Vagina (tissue), 2 donors: Measurements from ENCODE around the gene FABP7. TPM values are rescaled to one million over a fixed set of nuclear protein-coding genes. Genes with fewer than 3 reads are reported as not detected.

Experiments used
- DNase-seq, 2 donors: peaks; one replicate each; pipeline ENCODE4 v3.0.0-alpha.2; 2017; ENCODE audit errors: extremely low spot score in 2 of 2
- H3K27ac ChIP-seq: fragments of 200-600 bp; sonication (generic); one replicate; pipeline ENCODE4 v1.5.1; 2019
- H3K27me3 ChIP-seq: fragments of 200-600 bp; sonication (generic); one replicate; pipeline ENCODE4 v1.5.1; 2019
- H3K36me3 ChIP-seq, 2 donors: fragments of 200-600 bp; sonication (generic); one replicate each; pipeline ENCODE4 v1.5.1; 2017 to 2019
- H3K4me1 ChIP-seq: fragments of 200-600 bp; sonication (generic); one replicate; pipeline ENCODE4 v1.5.1; 2019
- H3K4me3 ChIP-seq, 2 donors: fragments of 200-600 bp; sonication (generic); 1 replicate in 1 of 2; 2 replicates in 1 of 2; pipeline ENCODE4 v1.5.1; 2016 to 2019
- H3K9me3 ChIP-seq: fragments of 200-600 bp; sonication (generic); one replicate; pipeline ENCODE4 v1.5.1; 2019
- CTCF ChIP-seq, 3 experiments: fragments of 450-650 bp in 2 of 3; fragments of 200-600 bp in 1 of 3; sonication (generic) in 1 of 3; IDR thresholded peaks; one replicate each; pipeline ENCODE4 v1.5.1; 2017 to 2019; ENCODE audit warnings: antibody characterized with exemption in 3 of 3, mild to moderate bottlenecking in 2 of 3, moderate library complexity in 2 of 3
- POLR2A ChIP-seq, 2 donors: fragments of 450-650 bp; IDR thresholded peaks; one replicate each; pipeline ENCODE4 v1.6.1; 2017; ENCODE audit warnings: antibody characterized with exemption in 2 of 2, mild to moderate bottlenecking in 2 of 2, moderate library complexity in 2 of 2
- POLR2AphosphoS5 ChIP-seq, 2 donors: sonication (generic); formaldehyde crosslinking; IDR thresholded peaks; one replicate each; pipeline ENCODE4 v1.9.0; 2017; ENCODE audit warnings: antibody characterized with exemption in 2 of 2, mild to moderate bottlenecking in 2 of 2, low read depth in 1 of 2; ENCODE audit not compliant: insufficient read depth in 1 of 2
- intact Hi-C: fragments of 100-400 bp; cut with DNase I; formaldehyde crosslinking; loops from one replicate; pipeline ENCODE4 v1.15.1; 2023
- total RNA-seq: library from RNA; depleted of rRNA; stranded (reverse); fragments of >200 nt; gene quantifications from one replicate; pipeline ENCODE4 v1.2.3, GENCODE V29; 2016

Gene FABP7
- total RNA-seq, result not detected

- no peak within 1 kb of the TSS for H3K27ac ChIP-seq
Measured at GRCh38 chr6:122779667-122780066, at the start of gene FABP7. Gene FABP7, plus strand, starts transcription at chr6:122779716. Its CDS starts 79 bp downstream, at chr6:122779795.

GRCh38 chr6:122730334-122730733 is 49.2 kb upstream of the FABP7 start:
- Histone ChIP-seq H3K4me3 (no peak overlapping the region), H3K36me3 (no peaks in the 10 kb centered on the region), H3K27me3 (no peaks in the 10 kb centered on the region), H3K4me1 (peaks cover 4% of the 10 kb centered on the region), H3K27ac (no peak overlapping the region), H3K9me3 (no peaks in the 10 kb centered on the region)
- TF ChIP-seq POLR2A (IDR thresholded peaks at IDR 0.05), result no peak
- no peak for TF ChIP-seq POLR2AphosphoS5 (IDR thresholded peaks at IDR 0.05; ENCODE audit: insufficient read depth in 1 of 2, low read depth in 1 of 2)
- TF ChIP-seq CTCF (IDR thresholded peaks at IDR 0.05), result no peak
- no peak for DNase-seq
- intact Hi-C loops, result loop anchor here (10.0 kb wide), 1 partner anchor 104 kb away; no protein-coding TSS in a partner anchor

More at GRCh38 chr6:122779667-122780066, at the start of gene FABP7:
- no peak for DNase-seq
- no peaks in the 10 kb centered on the region for H3K4me1 ChIP-seq
- no peaks in the 10 kb centered on the region for H3K27me3 ChIP-seq
- H3K4me3 ChIP-seq, result no peak within 1 kb of the TSS
- TF ChIP-seq POLR2A (IDR thresholded peaks at IDR 0.05) (no peak), CTCF (IDR thresholded peaks at IDR 0.05) (no peak), POLR2AphosphoS5 (IDR thresholded peaks at IDR 0.05; ENCODE audit: insufficient read depth in 1 of 2, low read depth in 1 of 2) (no peak)
- no peaks in the 10 kb centered on the region for H3K36me3 ChIP-seq
- H3K9me3 ChIP-seq, result no peaks in the 10 kb centered on the region
- intact Hi-C loops, result no loop called here

GRCh38 chr6:122730775-122731386 is 48.6 kb upstream of the FABP7 start:
- Histone ChIP-seq H3K9me3 (no peaks in the 10 kb centered on the region), H3K4me1 (peaks cover 10% of the 10 kb centered on the region), H3K4me3 (no peak overlapping the region), H3K27me3 (no peaks in the 10 kb centered on the region), H3K36me3 (no peaks in the 10 kb centered on the region), H3K27ac (no peak overlapping the region)
- no peak for TF ChIP-seq POLR2AphosphoS5 (IDR thresholded peaks at IDR 0.05; ENCODE audit: insufficient read depth in 1 of 2, low read depth in 1 of 2)
- TF ChIP-seq CTCF (IDR thresholded peaks at IDR 0.05), result peak; percentile 35 to 72 (median 67)
- intact Hi-C loops, result loop anchor here (10.0 kb wide), 1 partner anchor 104 kb away; no protein-coding TSS in a partner anchor
- no peak for DNase-seq

GRCh38 chr6:122733259-122733658 is 46.3 kb upstream of the FABP7 start:
- Histone ChIP-seq H3K9me3 (no peaks in the 10 kb centered on the region), H3K36me3 (no peaks in the 10 kb centered on the region), H3K4me3 (no peak overlapping the region), H3K4me1 (peaks cover 25% of the 10 kb centered on the region), H3K27me3 (no peaks in the 10 kb centered on the region), H3K27ac (no peak overlapping the region)
- intact Hi-C loops, result loop anchor here (10.0 kb wide), 1 partner anchor 102 kb away; no protein-coding TSS in a partner anchor
- no peak for TF ChIP-seq CTCF (IDR thresholded peaks at IDR 0.05)
- no peak for TF ChIP-seq POLR2A (IDR thresholded peaks at IDR 0.05)
- TF ChIP-seq POLR2AphosphoS5 (IDR thresholded peaks at IDR 0.05; ENCODE audit: insufficient read depth in 1 of 2, low read depth in 1 of 2), result no peak
- no peak for DNase-seq
